Activated CD8-positive, alpha-beta memory T cell treated with anti-CD3 and anti-CD28 coated beads, Interleukin-2, amount 50 U/mL, for 24 hours (primary cell): ENCODE data around the gene KCNC3.
"Not testable (repeated sequence)": the region's sequence is repeated elsewhere in the genome, so short reads cannot be mapped to it uniquely, and the experiment has no call there.

Experiments used
- DNase-seq: peaks from one replicate; pipeline ENCODE4 v3.0.0-alpha.2; 2020; ENCODE audit errors: extremely low read depth

The KCNC3 gene

GRCh38 chr19:50353487-50353880 lies 24.3 kb upstream of the KCNC3 start:
- not testable (repeated sequence) for DNase-seq

GRCh38 chr19:50352242-50352641 lies 23.1 kb upstream of the KCNC3 start:
- no peak for DNase-seq

GRCh38 chr19:50349277-50350057 lies 20.3 kb upstream of the KCNC3 start:
- DNase-seq = no peak

- DNase-seq = not testable (repeated sequence)
Measured at GRCh38 chr19:50347089-50347581, 18.0 kb upstream of the KCNC3 start.

- no peak for DNase-seq
Measured at GRCh38 chr19:50344661-50345318, 15.6 kb upstream of the KCNC3 start.

- no peak for DNase-seq
Measured at GRCh38 chr19:50341091-50341564, 12.0 kb upstream of the KCNC3 start.

- no peak for DNase-seq
Measured at GRCh38 chr19:50340331-50340730, 11.2 kb upstream of the KCNC3 start.

GRCh38 chr19:50337031-50337430 lies 7.9 kb upstream of the KCNC3 start:
- DNase-seq = not testable (repeated sequence)

- DNase-seq = no peak
Measured at GRCh38 chr19:50334741-50335421, 5.7 kb upstream of the KCNC3 start.

- peak; percentile 53 for DNase-seq
Measured at GRCh38 chr19:50333737-50334617, 4.8 kb upstream of the KCNC3 start.

GRCh38 chr19:50333235-50333736 lies 4.1 kb upstream of the KCNC3 start:
- peak; percentile 79 for DNase-seq

- no peak for DNase-seq
Measured at GRCh38 chr19:50332244-50333038, 3.3 kb upstream of the KCNC3 start.

GRCh38 chr19:50331994-50332243 lies 2.7 kb upstream of the KCNC3 start:
- DNase-seq = no peak

GRCh38 chr19:50331221-50331993 lies 2.2 kb upstream of the KCNC3 start:
- no peak for DNase-seq

- DNase-seq = peak; percentile 54
Measured at GRCh38 chr19:50330365-50331078, 1.3 kb upstream of the KCNC3 start.

- not testable (repeated sequence) for DNase-seq
Measured at GRCh38 chr19:50329926-50330294, 733 bp upstream of the KCNC3 start.

- DNase-seq = no peak
Measured at GRCh38 chr19:50328873-50329145, 368 bp downstream of the KCNC3 start.

- no peak for DNase-seq
Measured at GRCh38 chr19:50328224-50328872, 829 bp downstream of the KCNC3 start.
